ENCODE results near the gene EEF1AKMT3. TPM values are rescaled to one million over a fixed set of nuclear protein-coding genes. Genes with fewer than 3 reads are reported as not detected.

The EEF1AKMT3 gene
- total and polyA plus RNA-seq, 2 of the 4 experiments (the other 2 are of a cell fraction): 3.2 to 8.1 TPM

DNA sequence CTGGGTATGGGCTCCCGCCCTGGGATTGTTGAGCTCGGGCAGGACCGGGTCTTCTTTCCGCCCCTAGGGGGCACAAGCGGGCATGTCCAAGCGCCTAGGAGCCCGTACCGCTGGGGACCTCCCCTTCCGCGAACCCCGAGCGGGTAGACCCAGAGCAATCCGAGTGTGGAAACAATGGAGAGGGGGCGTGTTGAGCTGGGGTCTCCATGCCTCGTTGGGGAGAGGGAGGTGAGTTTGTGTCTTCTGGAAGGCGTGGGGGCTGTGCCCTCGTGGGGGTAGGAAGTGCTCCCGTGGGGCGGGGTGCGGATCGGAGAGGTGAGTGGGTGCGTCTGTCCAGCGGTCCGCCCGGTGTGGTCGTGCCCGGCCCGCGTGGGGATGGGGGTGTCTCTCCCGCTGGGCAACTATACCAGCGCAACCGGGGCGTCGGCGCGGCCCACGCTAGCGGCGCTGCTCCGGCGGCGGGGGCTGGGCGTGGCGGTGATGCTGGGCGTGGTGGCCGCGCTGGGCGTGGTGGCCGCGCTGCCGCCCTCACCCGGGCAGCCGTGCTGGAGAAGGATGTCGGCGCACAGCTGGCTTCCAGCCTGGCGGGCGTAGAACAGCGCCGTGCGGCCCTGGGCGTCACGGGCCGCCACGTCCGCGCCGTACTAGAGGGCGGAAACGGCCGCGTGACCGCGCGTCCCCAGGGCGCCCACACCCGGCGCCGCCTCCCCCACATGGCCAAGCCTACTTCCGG lies 46.1 kb upstream of the EEF1AKMT3 start (continued):
- no peak for TF ChIP-seq CEBPB (IDR thresholded peaks at IDR 0.05; ENCODE audit: low read depth, low read length)
- TF ChIP-seq FOS (IDR thresholded peaks at IDR 0.05; ENCODE audit: low read depth, low read length): no peak
- TF ChIP-seq MAFK (IDR thresholded peaks at IDR 0.05; ENCODE audit: low read depth, low read length): no peak
